B cell (primary cell): Measurements from ENCODE around the gene MTRF1. TPM values are rescaled to one million over a fixed set of nuclear protein-coding genes. Genes with fewer than 3 reads are reported as not detected.
A peak's percentile ranks its signal among the peaks of the same experiment; 100 is the strongest.

Experiments used
- ATAC-seq: fragments of 200-7000 bp; cut with Tn5 transposase; one replicate; pipeline ENCODE4 v1.10.0; 2021; ENCODE audit warnings: low read depth, mild to moderate bottlenecking, moderate number of reproducible peaks, moderate library complexity
- CTCF ChIA-PET: fragments of 350-600 bp; sonication (Branson Sonifier 250); formaldehyde crosslinking; loops from one replicate; lab custom pipeline; 2021; ENCODE audit warnings: antibody characterized with exemption, inconsistent platforms; lab: Charles Lee
- POLR2A ChIA-PET: fragments of 350-600 bp; sonication (Branson Sonifier 250); formaldehyde crosslinking; loops from one replicate; lab custom pipeline; 2021; ENCODE audit warnings: antibody characterized with exemption; lab: Charles Lee
- DNase-seq: peaks from one replicate; pipeline ENCODE4 v3.0.0; 2013
- H2AFZ ChIP-seq: 2 replicates; pipeline ENCODE4 v1.6.1; 2012; ENCODE audit warnings: mild to moderate bottlenecking, low read depth, low read length; ENCODE audit not compliant: insufficient read depth, poor library complexity, severe bottlenecking
- H3K27ac ChIP-seq, 2 donors: 1 replicate in 1 of 2; 2 replicates in 1 of 2; pipeline ENCODE4 v1.5.1; 2012 to 2013; ENCODE audit warnings: low read length in 2 of 2, mild to moderate bottlenecking in 2 of 2, moderate library complexity in 1 of 2
- H3K27me3 ChIP-seq, 4 experiments: fragments of 200-600 bp in 1 of 4; sonication (generic) in 1 of 4; replicated peaks in 1 of 4; 1 replicate in 2 of 4; 2 replicates in 2 of 4; pipeline versions ENCODE4 v1.6.1 to v1.7.0; 2013 to 2016; ENCODE audit warnings: low read length in 3 of 4, mild to moderate bottlenecking in 2 of 4, mixed read lengths in 1 of 4, moderate library complexity in 1 of 4; ENCODE audit not compliant: insufficient read depth in 4 of 4, control insufficient read depth in 3 of 4; ENCODE audit errors: control extremely low read depth in 1 of 4
- H3K36me3 ChIP-seq, 2 experiments: replicated peaks in 1 of 2; 1 replicate in 1 of 2; 2 replicates in 1 of 2; pipeline versions ENCODE4 v1.6.1 to v1.7.1; 2013; ENCODE audit warnings: low read length in 1 of 2; ENCODE audit not compliant: insufficient read depth in 2 of 2, control insufficient read depth in 1 of 2; ENCODE audit errors: control extremely low read depth in 1 of 2, extremely low read depth in 1 of 2
- H3K4me1 ChIP-seq, 2 donors: fragments of 200-600 bp in 1 of 2; sonication (generic) in 1 of 2; 1 replicate in 1 of 2; 2 replicates in 1 of 2; pipeline versions ENCODE4 v1.5.1 to v1.6.1; 2013 to 2017; ENCODE audit warnings: low read length in 2 of 2; ENCODE audit not compliant: control insufficient read depth in 2 of 2, insufficient read depth in 2 of 2
- H3K4me2 ChIP-seq: replicated peaks from 2 replicates; pipeline ENCODE3; 2012; ENCODE audit warnings: mild to moderate bottlenecking, low read depth, low read length; ENCODE audit not compliant: poor library complexity, severe bottlenecking
- H3K4me3 ChIP-seq, 5 experiments: fragments of 200-600 bp in 1 of 5; sonication (generic) in 1 of 5; 1 replicate in 3 of 5; 2 replicates in 2 of 5; pipeline versions ENCODE4 v1.5.1 to v1.7.0; 2011 to 2016; ENCODE audit warnings: low read length in 4 of 5, mild to moderate bottlenecking in 4 of 5, low read depth in 2 of 5, control low read depth in 1 of 5, moderate library complexity in 1 of 5; ENCODE audit not compliant: insufficient read depth in 1 of 5; ENCODE audit errors: control extremely low read depth in 1 of 5, extremely low read depth in 1 of 5
- H3K79me2 ChIP-seq: fragments of 200-600 bp; sonication (generic); one replicate; pipeline ENCODE4 v1.6.0; 2016; ENCODE audit warnings: low read length; ENCODE audit not compliant: control insufficient read depth, insufficient read depth
- H3K9ac ChIP-seq: fragments of 200-600 bp; sonication (generic); 2 replicates; pipeline ENCODE4 v1.6.1; 2017; ENCODE audit warnings: mild to moderate bottlenecking, low read length, moderate library complexity
- H3K9me3 ChIP-seq, 3 donors: one replicate each; pipeline versions ENCODE4 v1.6.1 to v1.7.1; 2013; ENCODE audit warnings: low read length in 2 of 3; ENCODE audit not compliant: control insufficient read depth in 2 of 3, insufficient read depth in 1 of 3; ENCODE audit errors: control extremely low read depth in 1 of 3
- H4K20me1 ChIP-seq: 2 replicates; pipeline ENCODE4 v1.6.0; 2012; ENCODE audit warnings: mild to moderate bottlenecking, low read length; ENCODE audit not compliant: insufficient read depth, control insufficient read depth, poor library complexity, severe bottlenecking
- H3K27ac Mint-ChIP-seq: one replicate; pipeline ENCODE4 v1.8.0; 2021; ENCODE audit warnings: mixed read lengths
- H3K27me3 Mint-ChIP-seq: one replicate; pipeline ENCODE4 v1.8.0; 2021; ENCODE audit warnings: mixed read lengths
- H3K4me1 Mint-ChIP-seq: one replicate; pipeline ENCODE4 v1.8.0; 2021; ENCODE audit warnings: mixed read lengths
- H3K4me3 Mint-ChIP-seq: one replicate; pipeline ENCODE4 v1.8.0; 2021; ENCODE audit warnings: mixed read lengths
- H3K9me3 Mint-ChIP-seq: one replicate; pipeline ENCODE4 v1.8.0; 2022; ENCODE audit warnings: mixed read lengths; ENCODE audit not compliant: insufficient read depth
- EZH2 ChIP-seq: IDR thresholded peaks from 2 replicates; pipeline ENCODE4 v1.6.1; 2012; ENCODE audit warnings: borderline replicate concordance, low read depth, mild to moderate bottlenecking, moderate library complexity, low read length; ENCODE audit not compliant: insufficient read depth, poor library complexity, severe bottlenecking
- WGBS: methylation state at CpG from one replicate; pipeline ENCODE4 v1.1.5; 2013; ENCODE audit warnings: missing lambda C conversion rate; ENCODE audit not compliant: insufficient coverage; 5-methylcytosine and 5-hydroxymethylcytosine counted together
- intact Hi-C: fragments of 100-400 bp; cut with micrococcal nuclease; formaldehyde crosslinking; loops from one replicate; pipeline ENCODE4 v1.10.0; 2022
- polyA plus RNA-seq: library from polyadenylated mRNA; depleted of rRNA; stranded (reverse); fragments of >200 nt; gene quantifications from 2 replicates; pipeline ENCODE4 v1.2.3, GENCODE V29; 2012
- total RNA-seq, 2 donors: library from RNA; stranded (reverse); fragments of 120-200 nt in 1 of 2; gene quantifications; 1 replicate in 1 of 2; 2 replicates in 1 of 2; pipeline versions ENCODE4 v1.2.3 to v1.2.4, GENCODE V29; 2013 to 2022
- TF ChIP-seq, protein P1 (sequence below): fragments of 200-600 bp; IDR thresholded peaks from one replicate; pipeline ENCODE4 v1.8.0; 2022; ENCODE audit warnings: antibody characterized with exemption, mild to moderate bottlenecking

MTRF1 gene
- total and polyA plus RNA-seq, 2 donors (not counting 1 experiment from before 2014, with no cell fraction given): 24.4 to 36.0 TPM

- Histone ChIP-seq H3K27ac (no peak overlapping the region), H4K20me1 (no peaks in the 10 kb centered on the region), H3K27me3 (no peaks in the 10 kb centered on the region), H3K79me2 (peaks cover 23% of the 10 kb centered on the region), H3K36me3 (no peaks in the 10 kb centered on the region), H3K4me1 (peaks cover 51 to 52% of the 10 kb centered on the region in 2 donors), H3K9ac (no peak overlapping the region), H3K9me3 (peaks cover 0 to 2% (median 0%) of the 10 kb centered on the region in 3 donors), H2AFZ (no peak overlapping the region), H3K4me3 (no peak overlapping the region), H3K4me2 (no peak overlapping the region)
- ChIA-PET CTCF (interaction anchor here (1.0 to 2.7 kb wide), 3 partner anchors 25 to 141 kb away, joined by 3 to 11 read pairs (median 8); no protein-coding TSS in a partner anchor), POLR2A (interaction anchor here (0.7 to 1.2 kb wide), 2 partner anchors 60 to 135 kb away, joined by 4 to 5 read pairs; no protein-coding TSS in a partner anchor)
- intact Hi-C loops: loop anchor here (10.0 kb wide), 2 partner anchors 211 to 1179 kb away; no protein-coding TSS in a partner anchor
- Mint-ChIP-seq H3K9me3 (peaks cover 5% of the 10 kb centered on the region), H3K27ac (no peak overlapping the region), H3K27me3 (no peaks in the 10 kb centered on the region), H3K4me3 (no peak overlapping the region), H3K4me1 (peaks cover 58% of the 10 kb centered on the region)
- ATAC-seq: no peak
- TF ChIP-seq EZH2: no peak
- DNase-seq: no peak
These were observed 67.4 kb downstream of the MTRF1 start for GRCh38 chr13:41196011-41196410.

DNA sequence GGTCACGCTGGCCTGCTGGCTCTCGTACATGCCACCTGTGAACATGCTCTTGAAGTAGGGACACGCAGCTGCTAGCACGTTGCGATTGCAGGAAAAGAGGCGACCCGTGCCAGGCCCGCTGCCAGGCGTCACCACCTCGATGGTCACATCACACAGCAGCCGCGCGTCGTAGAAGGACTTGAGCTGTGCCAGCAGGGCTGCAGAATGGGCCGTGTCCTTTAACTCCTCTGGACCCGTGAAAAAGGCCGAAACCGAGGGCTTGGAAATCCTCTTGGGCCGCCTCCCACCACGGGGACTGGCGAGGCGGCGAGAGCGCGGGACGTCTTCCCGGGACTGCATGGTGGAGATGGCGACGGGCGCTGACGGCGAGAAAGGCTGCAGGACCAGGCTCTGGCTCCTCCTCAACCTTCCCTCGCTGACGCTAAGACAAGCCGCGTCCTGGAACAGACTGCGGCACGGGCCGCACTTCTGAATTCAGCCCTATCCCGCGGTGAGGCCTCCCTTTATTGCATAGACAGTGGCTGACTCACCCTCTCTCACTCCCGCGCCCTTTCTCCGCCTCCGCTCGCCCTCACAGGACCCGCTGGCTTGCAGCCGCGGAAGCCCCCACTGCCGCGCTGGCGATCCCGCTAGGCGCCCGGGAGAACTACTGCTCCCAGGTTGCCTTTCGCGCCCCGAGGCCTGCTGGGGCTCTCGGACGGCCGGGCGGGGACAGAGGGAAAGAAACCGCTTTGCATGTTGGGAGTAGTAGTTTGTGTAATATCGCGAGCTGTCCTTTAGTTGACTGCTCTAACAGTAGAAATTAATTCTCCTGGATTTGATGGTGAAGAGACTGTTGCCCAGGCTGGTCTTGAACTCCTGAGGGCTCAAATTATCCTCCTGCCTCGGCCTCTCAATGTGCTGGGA is 69.2 kb downstream of the MTRF1 start, which contains the start of gene KBTBD7:
Gene KBTBD7 (minus strand): TSS at position 651 of the 906 bp plus-strand sequence. CDS start 312 bp downstream, at position 339.
- Mint-ChIP-seq H3K4me1 (peaks cover 45% of the 10 kb centered on the region), H3K4me3 (peak within 1 kb of the TSS; percentile 96), H3K27me3 (no peaks in the 10 kb centered on the region), H3K9me3 (peaks cover 5% of the 10 kb centered on the region), H3K27ac (peak within 1 kb of the TSS; percentile 94)
- Histone ChIP-seq H3K27me3 (no peaks in the 10 kb centered on the region), H3K27ac (peak within 1 kb of the TSS; percentile 32 to 63), H4K20me1 (no peaks in the 10 kb centered on the region), H3K4me2 (peak within 1 kb of the TSS; percentile 76), H3K4me1 (peaks cover 33 to 34% of the 10 kb centered on the region in 2 donors), H3K4me3 (peak within 1 kb of the TSS; percentile 59 to 92 (median 88)), H3K9me3 (peaks cover 0 to 1% (median 0%) of the 10 kb centered on the region in 3 donors), H3K36me3 (no peaks in the 10 kb centered on the region), H3K9ac (peak within 1 kb of the TSS; percentile 77), H3K79me2 (peaks cover 23% of the 10 kb centered on the region), H2AFZ (peak within 1 kb of the TSS; percentile 95)
- TF ChIP-seq EZH2: no peak
- TF ChIP-seq, protein P1, sequence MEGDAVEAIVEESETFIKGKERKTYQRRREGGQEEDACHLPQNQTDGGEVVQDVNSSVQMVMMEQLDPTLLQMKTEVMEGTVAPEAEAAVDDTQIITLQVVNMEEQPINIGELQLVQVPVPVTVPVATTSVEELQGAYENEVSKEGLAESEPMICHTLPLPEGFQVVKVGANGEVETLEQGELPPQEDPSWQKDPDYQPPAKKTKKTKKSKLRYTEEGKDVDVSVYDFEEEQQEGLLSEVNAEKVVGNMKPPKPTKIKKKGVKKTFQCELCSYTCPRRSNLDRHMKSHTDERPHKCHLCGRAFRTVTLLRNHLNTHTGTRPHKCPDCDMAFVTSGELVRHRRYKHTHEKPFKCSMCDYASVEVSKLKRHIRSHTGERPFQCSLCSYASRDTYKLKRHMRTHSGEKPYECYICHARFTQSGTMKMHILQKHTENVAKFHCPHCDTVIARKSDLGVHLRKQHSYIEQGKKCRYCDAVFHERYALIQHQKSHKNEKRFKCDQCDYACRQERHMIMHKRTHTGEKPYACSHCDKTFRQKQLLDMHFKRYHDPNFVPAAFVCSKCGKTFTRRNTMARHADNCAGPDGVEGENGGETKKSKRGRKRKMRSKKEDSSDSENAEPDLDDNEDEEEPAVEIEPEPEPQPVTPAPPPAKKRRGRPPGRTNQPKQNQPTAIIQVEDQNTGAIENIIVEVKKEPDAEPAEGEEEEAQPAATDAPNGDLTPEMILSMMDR: no peak
- peak; percentile 94 for ATAC-seq
- WGBS: 16% methylated on average over 65 of the region's 66 CpGs
- peak; percentile 90 for DNase-seq
- intact Hi-C loops: loop anchor here (1.0 to 10.0 kb wide), 10 partner anchors 28 to 1181 kb away; partner anchors contain the start of genes KBTBD6, MRPS31, MTRF1 and NAA16
- CTCF ChIA-PET: interaction anchor here (0.5 to 0.7 kb wide), 4 partner anchors 25 to 1199 kb away, joined by 3 read pairs; no protein-coding TSS in a partner anchor
- POLR2A ChIA-PET: interaction anchor here (1.2 kb wide), 1 partner anchor 62 kb away, joined by 9 read pairs; the partner anchor contains the start of gene KBTBD6
